GM21717 (cell line): ENCODE measurements around the gene CHST15.
"Not testable (repeated sequence)": the region's sequence is repeated elsewhere in the genome, so short reads cannot be mapped to it uniquely, and the experiment has no call there.

Experiments
- ATAC-seq: cut with Tn5 transposase; IDR thresholded peaks from one replicate; pipeline ENCODE4 v1.9.1; 2021; ENCODE audit warnings: mild to moderate bottlenecking, moderate library complexity; ENCODE audit not compliant: unreplicated experiment

CHST15 gene

DNA sequence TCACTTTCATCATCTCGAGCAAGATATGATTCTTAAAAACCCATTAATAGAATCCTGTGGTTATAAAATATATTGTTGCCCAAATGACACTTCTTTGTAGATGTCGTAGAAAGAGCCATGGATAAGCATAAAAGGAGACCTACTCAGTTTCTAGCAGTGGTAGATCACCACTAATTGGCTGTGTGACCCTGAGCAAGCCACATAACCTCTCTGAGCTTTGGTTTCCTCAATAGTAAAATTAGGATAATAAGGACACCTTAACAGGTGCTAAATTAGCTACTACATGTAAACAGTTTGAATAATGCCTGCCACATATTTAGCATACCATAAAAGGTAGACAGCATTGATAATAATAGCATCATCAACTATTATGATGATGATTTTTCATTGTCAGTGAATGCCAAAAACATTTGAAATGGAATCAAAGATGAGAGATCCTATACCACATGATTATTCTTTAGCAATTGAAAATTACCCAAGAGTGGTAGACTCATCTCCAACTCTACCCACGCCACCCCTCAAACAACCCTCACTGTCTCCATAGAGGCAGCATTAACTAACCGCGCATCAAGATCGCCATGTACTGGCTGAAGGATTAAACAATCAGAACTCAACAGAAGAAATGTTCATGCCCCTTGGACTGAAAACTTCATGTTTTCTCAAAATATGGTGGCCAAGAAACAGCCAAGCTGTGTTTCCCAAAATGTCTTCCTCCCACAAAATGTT is 45.8 kb downstream of the CHST15 start:
- no peak for ATAC-seq

GRCh38 chr10:124045801-124046355 is 47.5 kb downstream of the CHST15 start:
- ATAC-seq = no peak

GRCh38 chr10:124045276-124045675 is 48.1 kb downstream of the CHST15 start:
- no peak for ATAC-seq

- ATAC-seq = no peak
Observed at GRCh38 chr10:124044143-124044862, 49.1 kb downstream of the CHST15 start.

DNA sequence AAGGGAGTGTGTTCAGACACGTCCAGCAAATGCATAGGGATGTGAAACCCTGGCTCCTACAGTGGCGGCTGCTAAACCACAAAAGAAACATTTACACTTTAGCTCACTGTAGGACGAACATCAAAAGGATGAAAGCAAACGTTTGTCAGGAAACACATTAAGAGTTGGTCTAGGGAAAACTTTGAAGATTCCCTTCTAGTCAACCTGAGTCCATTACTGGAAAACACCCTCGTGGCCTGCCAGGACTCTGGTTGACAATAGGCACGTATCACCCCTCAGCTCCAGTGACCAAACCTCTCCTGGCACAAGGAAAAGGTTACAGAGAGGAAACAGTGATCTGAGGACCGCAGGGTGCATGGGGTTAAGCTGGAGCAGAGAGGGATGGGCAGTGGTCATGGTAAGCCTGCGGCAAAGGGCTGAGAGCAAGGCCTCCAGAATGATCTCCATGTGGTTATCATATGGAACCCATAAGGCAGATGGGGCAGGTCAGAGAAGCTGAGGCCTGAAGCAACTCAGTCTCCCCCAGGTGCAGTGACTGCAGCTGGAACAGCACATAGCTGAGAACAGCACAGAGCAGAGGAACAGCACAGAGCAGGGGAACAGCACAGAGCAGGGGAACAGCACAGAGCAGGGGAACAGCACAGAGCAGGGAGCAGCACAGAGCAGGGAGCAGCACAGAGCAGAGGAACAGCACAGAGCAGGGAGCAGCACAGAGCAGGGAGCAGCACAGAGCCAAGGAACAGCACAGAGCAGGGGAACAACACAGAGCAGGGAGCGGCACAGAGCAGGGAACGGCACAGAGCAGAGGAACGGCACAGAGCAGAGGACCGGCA is 49.9 kb downstream of the CHST15 start:
- ATAC-seq = peak; percentile 85

DNA sequence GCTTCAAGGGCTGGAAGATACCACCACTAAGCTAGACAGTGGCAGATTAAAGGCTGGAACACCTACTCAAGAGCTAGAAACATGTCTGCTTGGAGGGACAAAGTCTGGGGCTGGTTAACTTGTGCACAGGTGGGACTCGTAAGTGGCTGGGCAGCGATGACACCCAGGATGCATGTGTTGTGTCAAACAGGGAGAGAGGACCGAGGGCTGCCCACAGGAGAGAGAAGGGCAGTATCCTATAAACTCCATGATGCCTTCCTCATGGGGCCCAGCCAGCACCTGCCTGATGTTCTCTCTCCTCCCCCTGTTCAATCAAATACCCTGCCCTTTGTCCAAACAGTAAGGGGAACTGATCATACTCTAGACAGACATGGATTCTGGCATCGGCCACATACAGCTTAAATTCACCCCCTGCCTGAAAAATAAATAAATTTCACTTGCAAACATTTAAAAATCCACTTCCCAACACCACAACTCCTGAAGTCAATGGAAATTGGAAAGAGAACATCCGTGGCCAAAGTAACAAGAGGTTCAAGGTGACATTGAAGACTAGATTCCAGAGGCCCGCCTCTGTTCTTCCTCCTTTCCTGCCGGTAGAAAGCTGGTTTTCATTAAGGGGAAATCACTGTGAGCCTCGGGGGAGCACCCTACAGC is 50.6 kb downstream of the CHST15 start:
- no peak for ATAC-seq

- ATAC-seq = no peak
Observed at GRCh38 chr10:124041675-124042445, 51.5 kb downstream of the CHST15 start.

DNA sequence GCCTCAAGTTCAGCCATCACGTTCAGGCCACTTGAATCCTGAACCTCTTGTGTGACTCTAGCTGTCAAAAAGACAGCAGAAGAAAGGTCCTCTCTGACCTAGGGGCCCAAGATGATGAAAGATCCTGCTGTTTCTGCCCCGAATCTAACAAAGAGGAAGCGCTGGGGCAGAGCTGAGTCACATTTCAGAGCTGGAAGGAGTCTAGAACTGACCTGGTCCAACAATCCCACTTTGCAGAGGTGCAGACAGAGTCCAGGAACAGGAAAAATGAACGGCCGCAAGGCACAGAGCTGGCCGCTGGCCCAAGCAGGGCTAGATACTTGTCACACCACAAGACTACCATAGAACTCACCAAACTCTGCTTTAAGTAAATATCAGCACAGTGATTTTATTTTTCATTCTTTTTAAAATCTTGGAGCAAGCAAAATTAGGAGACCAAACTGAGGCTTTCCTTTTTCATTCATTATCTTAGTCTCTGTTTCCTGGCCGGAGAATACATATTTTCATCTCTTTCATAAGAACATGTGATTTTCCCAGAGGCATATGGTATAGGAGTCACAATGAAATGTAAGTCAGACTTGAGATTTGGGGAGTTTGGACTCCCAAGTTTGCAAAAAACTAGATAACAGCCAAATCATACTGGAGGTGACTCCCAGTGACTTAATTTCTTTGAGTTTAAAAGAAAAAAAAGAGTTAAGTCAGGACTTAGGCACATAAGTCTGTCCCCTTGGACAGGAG is 52.8 kb downstream of the CHST15 start:
- no peak for ATAC-seq

DNA sequence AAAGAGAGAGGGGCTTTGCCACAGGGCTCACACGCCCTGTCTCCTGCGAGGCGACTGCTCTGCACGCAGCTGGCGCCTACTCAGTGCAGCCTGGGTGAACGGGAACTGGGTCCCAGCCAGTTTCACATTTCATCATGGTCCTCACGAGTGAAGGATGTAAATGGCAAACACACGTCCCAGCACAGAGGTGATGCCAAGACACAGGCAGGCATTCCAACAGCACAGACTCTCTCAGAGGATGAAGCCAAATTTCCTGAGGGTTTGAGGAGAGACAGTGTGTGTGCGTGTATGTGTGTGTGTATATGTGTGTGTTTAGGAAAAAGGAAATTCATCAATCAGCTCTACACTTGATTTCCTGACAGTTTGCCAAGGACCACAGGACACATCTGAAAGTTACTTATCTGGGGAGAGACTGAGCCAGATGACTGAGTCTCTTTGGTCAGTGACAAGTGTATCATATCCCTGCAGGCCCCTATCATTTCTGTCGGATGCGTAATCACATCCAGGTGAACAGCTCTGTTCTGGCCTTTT is 53.9 kb downstream of the CHST15 start:
- ATAC-seq = no peak

DNA sequence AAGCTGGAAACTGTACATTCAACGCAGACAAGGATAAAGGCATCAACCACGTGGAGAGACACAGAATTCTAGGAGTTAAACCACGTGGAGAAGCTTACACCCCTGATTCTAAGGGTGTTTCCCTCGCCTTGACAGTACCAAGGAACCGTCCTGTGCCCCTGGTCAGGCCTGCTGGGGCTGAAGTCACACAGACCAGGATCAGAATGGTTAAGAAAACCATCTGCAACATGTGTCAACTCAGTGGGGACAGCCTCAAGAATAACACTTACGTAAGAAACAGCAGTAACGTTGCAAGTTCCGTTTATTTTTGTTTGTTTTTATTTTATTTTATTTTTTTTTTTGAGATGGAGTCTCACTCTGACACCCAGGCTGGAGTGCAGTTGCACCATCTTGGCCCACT is 55.6 kb downstream of the CHST15 start:
- ATAC-seq = no peak

- no peak for ATAC-seq
Observed at GRCh38 chr10:124037286-124037685, 56.1 kb downstream of the CHST15 start.

DNA sequence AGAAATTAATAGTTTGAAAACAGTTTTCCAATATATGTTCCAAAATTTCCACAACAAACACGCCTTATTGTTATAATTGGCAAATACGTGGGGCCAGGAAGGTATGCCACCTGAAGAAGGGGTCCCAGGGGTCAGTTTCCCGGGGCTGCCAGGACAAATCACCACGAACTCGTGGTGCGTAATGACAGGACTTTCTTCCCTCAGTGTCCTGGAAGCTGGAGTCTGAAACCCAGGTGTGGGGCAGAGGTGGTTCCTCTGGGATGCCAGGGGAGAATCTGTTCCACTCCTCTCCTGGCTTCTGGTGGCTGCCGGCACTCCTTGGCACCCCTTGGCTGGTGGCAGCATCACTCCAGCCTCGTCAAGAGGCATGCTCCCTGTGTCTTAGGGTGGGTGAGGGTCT is 56.7 kb downstream of the CHST15 start:
- ATAC-seq = no peak

DNA sequence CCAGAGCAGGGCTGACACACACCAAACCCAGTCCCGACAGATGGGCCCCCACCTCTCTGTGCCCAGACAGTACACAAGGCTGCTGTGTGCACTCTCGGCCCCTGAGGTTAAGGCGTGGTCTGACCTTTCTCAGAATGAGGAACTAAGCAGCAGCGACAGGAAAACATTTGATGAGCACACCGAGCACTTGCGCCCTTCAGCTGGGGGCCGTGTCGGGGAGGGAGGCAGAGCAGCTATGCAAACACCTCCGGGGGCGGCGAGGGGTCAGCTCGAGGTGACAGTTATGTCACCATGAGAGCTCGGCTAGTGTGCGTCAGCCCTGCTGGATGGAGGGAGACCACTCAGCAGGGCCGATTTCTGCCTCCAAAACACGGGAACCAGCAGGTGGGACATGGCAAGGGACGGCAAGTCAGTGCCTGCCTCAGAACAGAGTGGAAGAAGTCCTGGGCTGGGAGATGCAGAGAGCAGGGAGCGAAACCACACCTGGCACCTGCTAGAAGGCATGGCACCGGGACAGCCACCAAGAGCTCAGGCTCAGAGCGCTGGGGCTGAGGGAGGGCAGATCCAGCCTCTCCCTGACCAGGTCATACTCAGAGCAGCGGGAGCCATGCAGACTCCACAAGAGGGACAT is 57.4 kb downstream of the CHST15 start:
- ATAC-seq = peak; percentile 99

- peak; percentile 0 for ATAC-seq
Observed at GRCh38 chr10:124035306-124035927, 58.0 kb downstream of the CHST15 start.

- not testable (repeated sequence) for ATAC-seq
Observed at GRCh38 chr10:124034576-124035305, 58.7 kb downstream of the CHST15 start.

GRCh38 chr10:124033887-124034218 is 59.5 kb downstream of the CHST15 start:
- ATAC-seq = no peak
